ENCODE results near the gene TTC32.
A peak's percentile ranks its signal among the peaks of the same experiment; 100 is the strongest.

TTC32 gene

DNA sequence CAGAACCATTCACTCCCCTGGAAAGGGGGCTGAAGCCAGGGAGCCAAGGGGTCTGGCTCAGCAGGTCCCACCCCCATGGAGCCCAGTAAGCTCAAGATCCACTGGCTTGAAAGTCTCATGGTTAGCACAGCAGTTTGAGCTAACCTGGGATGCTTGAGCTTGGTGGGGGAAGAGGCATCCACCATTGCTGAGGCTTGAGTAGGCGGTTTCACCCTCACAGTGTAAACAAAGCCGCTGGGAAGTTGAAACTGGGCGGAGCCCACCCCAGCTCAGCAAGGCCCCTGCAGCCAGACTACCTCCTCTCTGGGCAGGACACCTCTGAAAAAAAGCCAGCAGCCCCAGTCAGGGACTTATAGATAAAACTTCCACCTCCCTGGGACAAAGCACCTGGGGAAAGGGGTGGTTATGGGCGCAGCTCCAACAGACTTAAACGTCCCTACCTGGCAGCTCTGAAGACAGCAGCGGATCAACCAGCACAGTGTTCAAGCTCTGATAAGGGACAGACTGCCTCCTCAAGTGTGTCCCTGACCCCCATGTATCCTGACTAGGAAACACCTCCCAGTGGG lies 14.7 kb upstream of the TTC32 start:
- DNase-seq (ENCODE audit: low read depth) = no peak
- TF ChIP-seq, protein P1, sequence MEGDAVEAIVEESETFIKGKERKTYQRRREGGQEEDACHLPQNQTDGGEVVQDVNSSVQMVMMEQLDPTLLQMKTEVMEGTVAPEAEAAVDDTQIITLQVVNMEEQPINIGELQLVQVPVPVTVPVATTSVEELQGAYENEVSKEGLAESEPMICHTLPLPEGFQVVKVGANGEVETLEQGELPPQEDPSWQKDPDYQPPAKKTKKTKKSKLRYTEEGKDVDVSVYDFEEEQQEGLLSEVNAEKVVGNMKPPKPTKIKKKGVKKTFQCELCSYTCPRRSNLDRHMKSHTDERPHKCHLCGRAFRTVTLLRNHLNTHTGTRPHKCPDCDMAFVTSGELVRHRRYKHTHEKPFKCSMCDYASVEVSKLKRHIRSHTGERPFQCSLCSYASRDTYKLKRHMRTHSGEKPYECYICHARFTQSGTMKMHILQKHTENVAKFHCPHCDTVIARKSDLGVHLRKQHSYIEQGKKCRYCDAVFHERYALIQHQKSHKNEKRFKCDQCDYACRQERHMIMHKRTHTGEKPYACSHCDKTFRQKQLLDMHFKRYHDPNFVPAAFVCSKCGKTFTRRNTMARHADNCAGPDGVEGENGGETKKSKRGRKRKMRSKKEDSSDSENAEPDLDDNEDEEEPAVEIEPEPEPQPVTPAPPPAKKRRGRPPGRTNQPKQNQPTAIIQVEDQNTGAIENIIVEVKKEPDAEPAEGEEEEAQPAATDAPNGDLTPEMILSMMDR (IDR thresholded peaks at IDR 0.05; ENCODE audit: control insufficient read depth, insufficient read depth, low read depth, low read length, missing control alignments) = no peak
- no peak overlapping the region for H3K4me3 ChIP-seq (ENCODE audit: control insufficient read depth, low read depth, low read length)

DNA sequence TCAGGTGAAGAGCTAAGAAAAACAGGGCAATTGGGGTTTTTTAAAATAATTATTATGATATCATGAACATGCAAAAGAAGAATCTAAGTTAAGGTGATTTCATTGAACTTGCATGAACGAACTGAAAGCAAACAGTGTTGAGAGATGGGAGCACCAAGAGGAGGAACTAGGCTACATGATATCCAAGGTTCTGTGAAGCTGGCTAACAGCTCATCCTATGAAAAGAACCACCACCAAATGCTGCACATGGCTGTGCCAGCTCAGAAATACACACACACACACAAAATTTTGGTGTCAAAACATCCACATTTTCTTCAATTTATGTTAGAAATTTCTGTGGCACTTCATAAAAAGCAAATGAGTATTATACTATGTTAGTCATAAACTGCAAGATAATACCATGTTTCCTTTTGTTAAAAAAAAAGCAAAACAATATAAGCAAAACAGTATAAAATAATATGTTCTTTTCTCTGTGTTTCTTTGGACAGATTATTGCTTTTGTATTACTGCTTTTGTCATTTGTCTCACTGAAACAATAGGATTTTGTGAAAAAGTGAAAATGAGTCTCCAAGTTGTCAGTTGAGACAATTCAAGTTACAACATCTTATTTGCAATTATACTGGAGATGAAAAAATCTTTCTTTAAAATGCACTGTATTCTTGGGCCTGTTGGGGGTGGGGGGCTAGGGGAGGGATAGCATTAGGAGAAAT lies 12.6 kb upstream of the TTC32 start:
- H3K4me3 ChIP-seq (ENCODE audit: control insufficient read depth, low read depth, low read length) = no peak overlapping the region
- DNase-seq (ENCODE audit: low read depth) = no peak
- TF ChIP-seq, protein P1 (IDR thresholded peaks at IDR 0.05; ENCODE audit: control insufficient read depth, insufficient read depth, low read depth, low read length, missing control alignments) = no peak

DNA sequence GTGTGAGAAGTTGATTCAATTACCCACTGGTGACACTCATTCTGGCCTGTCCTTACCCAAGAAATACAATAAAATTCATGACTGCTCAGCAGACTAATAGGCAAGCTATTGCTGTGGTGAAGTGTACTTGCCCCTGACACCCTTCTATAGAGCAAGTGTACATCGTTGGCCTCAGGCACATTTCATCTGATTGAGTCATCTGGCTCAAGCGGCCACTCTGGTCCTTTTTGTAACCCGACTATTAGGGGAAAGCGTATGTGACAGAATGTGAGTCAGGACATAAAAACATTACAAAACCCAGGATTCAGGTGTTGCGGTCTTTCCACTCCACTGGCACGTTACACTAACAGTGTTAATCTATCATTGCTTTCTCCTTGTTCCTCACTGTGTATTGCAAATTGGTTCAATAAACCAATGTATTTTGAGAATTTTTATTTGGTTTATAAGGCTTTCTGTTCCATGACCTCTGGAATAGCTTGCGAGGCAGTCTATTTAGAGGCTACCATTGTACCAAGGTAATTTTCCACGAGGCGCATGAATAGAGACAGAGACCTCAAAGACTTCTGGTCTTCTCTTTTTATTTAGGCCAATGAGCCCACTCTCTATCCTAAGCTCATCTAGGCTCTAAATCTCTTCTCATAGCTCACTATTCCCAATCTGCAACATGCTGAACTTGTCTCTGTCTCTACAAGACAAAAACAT lies 10.2 kb upstream of the TTC32 start:
- no peak overlapping the region for H3K4me3 ChIP-seq (ENCODE audit: control insufficient read depth, low read depth, low read length)
- TF ChIP-seq, protein P1 (IDR thresholded peaks at IDR 0.05; ENCODE audit: control insufficient read depth, insufficient read depth, low read depth, low read length, missing control alignments) = no peak
- DNase-seq (ENCODE audit: low read depth) = peak; percentile 46

- peak overlapping the region; percentile 94 for H3K4me3 ChIP-seq (ENCODE audit: control insufficient read depth, low read depth, low read length)
- TF ChIP-seq, protein P1 (IDR thresholded peaks at IDR 0.05; ENCODE audit: control insufficient read depth, insufficient read depth, low read depth, low read length, missing control alignments) = no peak
- no peak for DNase-seq (ENCODE audit: low read depth)
Measured at GRCh38 chr2:19902216-19902740, 495 bp upstream of the TTC32 start.

DNA sequence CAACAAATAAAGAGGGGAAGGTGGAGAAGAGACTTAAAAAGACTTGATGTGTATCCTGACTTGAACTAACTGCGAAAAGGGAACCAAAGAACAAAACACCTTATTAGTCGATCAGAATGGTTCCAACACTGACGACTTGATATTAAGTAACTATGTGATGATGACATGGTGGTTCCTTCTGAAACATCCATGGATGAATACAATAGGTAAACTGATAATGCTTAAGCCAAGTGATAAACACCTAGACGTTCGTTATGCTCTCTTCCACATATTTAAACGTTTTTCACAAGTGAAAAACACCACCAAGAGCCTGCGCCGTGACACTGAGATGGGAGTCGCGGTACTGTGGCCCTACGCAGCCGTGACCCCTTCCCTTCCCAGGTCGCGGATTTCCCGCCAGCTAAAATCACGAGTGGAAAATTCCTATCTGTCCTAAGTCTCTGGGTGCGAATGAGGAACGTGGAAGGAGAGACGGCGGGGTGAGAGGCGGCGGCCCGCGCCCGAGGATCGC lies 797 bp downstream of the TTC32 start:
- TF ChIP-seq, protein P1 (IDR thresholded peaks at IDR 0.05; ENCODE audit: control insufficient read depth, insufficient read depth, low read depth, low read length, missing control alignments) = no peak
- H3K4me3 ChIP-seq (ENCODE audit: control insufficient read depth, low read depth, low read length) = peak overlapping the region; percentile 94
- DNase-seq (ENCODE audit: low read depth) = no peak

All from AG09309 (cell line).